Measurements from ENCODE around the gene TEX264. TPM values are rescaled to one million over a fixed set of nuclear protein-coding genes. Genes with fewer than 3 reads are reported as not detected.

Gene TEX264
- total RNA-seq, 1 experiment from 2014 or later = 36.4 TPM

- H3K27me3 ChIP-seq (replicated peaks) = no peaks in the 10 kb centered on the region
- H3K27ac ChIP-seq = no peak overlapping the region
- H3K36me3 ChIP-seq = no peaks in the 10 kb centered on the region
- H3K9me3 ChIP-seq (replicated peaks) = no peaks in the 10 kb centered on the region
- peaks cover 4% of the 10 kb centered on the region; the same call in 1 of the 2 replicates for H3K4me1 ChIP-seq (replicated peaks)
- DNase-seq (ENCODE audit: low read depth in 1 of 2, low spot score in 2 of 2) = no peak
- no peak overlapping the region for H3K4me3 ChIP-seq
Measured at GRCh38 chr3:51708216-51708845, 37.3 kb downstream of the TEX264 start.

DNA sequence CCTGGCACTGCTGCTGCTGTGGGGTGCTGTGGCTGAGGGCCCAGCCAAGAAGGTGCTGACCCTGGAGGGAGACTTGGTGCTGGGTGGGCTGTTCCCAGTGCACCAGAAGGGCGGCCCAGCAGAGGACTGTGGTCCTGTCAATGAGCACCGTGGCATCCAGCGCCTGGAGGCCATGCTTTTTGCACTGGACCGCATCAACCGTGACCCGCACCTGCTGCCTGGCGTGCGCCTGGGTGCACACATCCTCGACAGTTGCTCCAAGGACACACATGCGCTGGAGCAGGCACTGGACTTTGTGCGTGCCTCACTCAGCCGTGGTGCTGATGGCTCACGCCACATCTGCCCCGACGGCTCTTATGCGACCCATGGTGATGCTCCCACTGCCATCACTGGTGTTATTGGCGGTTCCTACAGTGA, 38.0 kb downstream of the TEX264 start:
- H3K36me3 ChIP-seq = no peaks in the 10 kb centered on the region
- H3K27me3 ChIP-seq (replicated peaks) = no peaks in the 10 kb centered on the region
- H3K4me1 ChIP-seq (replicated peaks) = peaks cover 4% of the 10 kb centered on the region; the same call in 1 of the 2 replicates
- H3K9me3 ChIP-seq (replicated peaks) = no peaks in the 10 kb centered on the region
- peak in 1 of 2 experiments; percentile 30 for DNase-seq (ENCODE audit: low read depth in 1 of 2, low spot score in 2 of 2)
- no peak overlapping the region for H3K27ac ChIP-seq
- H3K4me3 ChIP-seq = no peak overlapping the region

- Histone ChIP-seq H3K4me3 (no peak overlapping the region), H3K27ac (no peak overlapping the region), H3K27me3 (replicated peaks) (no peaks in the 10 kb centered on the region), H3K36me3 (no peaks in the 10 kb centered on the region), H3K9me3 (replicated peaks) (no peaks in the 10 kb centered on the region), H3K4me1 (replicated peaks) (peaks cover 4% of the 10 kb centered on the region; the same call in 1 of the 2 replicates)
- peak in 1 of 2 experiments; percentile 23 for DNase-seq (ENCODE audit: low read depth in 1 of 2, low spot score in 2 of 2)
Measured at GRCh38 chr3:51709675-51710074, 38.6 kb downstream of the TEX264 start.

GRCh38 chr3:51710631-51711351, 39.7 kb downstream of the TEX264 start:
- H3K27me3 ChIP-seq (replicated peaks) = no peaks in the 10 kb centered on the region
- no peak overlapping the region for H3K27ac ChIP-seq
- no peaks in the 10 kb centered on the region for H3K36me3 ChIP-seq
- H3K4me1 ChIP-seq (replicated peaks) = peaks cover 4% of the 10 kb centered on the region; the same call in 1 of the 2 replicates
- no peaks in the 10 kb centered on the region for H3K9me3 ChIP-seq (replicated peaks)
- DNase-seq (ENCODE audit: low read depth in 1 of 2, low spot score in 2 of 2) = peak in 1 of 2 experiments; percentile 31
- H3K4me3 ChIP-seq = no peak overlapping the region

- no peak overlapping the region for H3K27ac ChIP-seq
Measured at GRCh38 chr3:51711352-51712037, 40.4 kb downstream of the TEX264 start.

DNA sequence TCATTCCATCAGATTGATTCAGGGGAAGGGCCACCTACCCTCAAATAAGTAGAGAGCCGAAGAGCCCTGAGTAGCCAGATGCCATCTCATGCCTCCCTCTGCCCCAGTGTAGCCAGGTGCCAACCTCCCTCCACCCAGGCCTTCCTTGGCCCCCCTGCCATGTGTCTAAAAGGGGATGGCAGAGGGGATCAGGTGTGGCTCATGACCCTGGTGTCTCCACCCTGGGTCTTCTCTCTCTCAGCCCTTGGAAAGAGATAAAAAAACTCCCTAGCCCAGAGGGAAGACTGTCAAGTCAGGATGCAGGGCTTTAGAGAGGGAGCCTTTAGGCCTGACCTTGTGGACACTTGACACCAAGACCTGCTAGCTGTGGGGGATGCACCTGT, 41.0 kb downstream of the TEX264 start:
- Histone ChIP-seq H3K9me3 (replicated peaks) (no peaks in the 10 kb centered on the region), H3K27ac (no peak overlapping the region), H3K4me3 (no peak overlapping the region)

More at GRCh38 chr3:51711352-51712037, 40.4 kb downstream of the TEX264 start:
- Histone ChIP-seq H3K36me3 (no peaks in the 10 kb centered on the region), H3K9me3 (replicated peaks) (no peaks in the 10 kb centered on the region), H3K4me1 (replicated peaks) (peaks cover 4% of the 10 kb centered on the region; the same call in 1 of the 2 replicates), H3K27me3 (replicated peaks) (no peaks in the 10 kb centered on the region), H3K4me3 (no peak overlapping the region)
- no peak for DNase-seq (ENCODE audit: low read depth in 1 of 2, low spot score in 2 of 2)

GRCh38 chr3:51712511-51712931, 41.5 kb downstream of the TEX264 start:
- no peaks in the 10 kb centered on the region for H3K9me3 ChIP-seq (replicated peaks)
- no peaks in the 10 kb centered on the region for H3K4me1 ChIP-seq (replicated peaks)
- DNase-seq (ENCODE audit: low read depth in 1 of 2, low spot score in 2 of 2) = peak in 1 of 2 experiments; percentile 32
- H3K27ac ChIP-seq = no peak overlapping the region
- H3K36me3 ChIP-seq = no peaks in the 10 kb centered on the region
- H3K27me3 ChIP-seq (replicated peaks) = no peaks in the 10 kb centered on the region
- no peak overlapping the region for H3K4me3 ChIP-seq

More for the DNA sequence above, 41.0 kb downstream of the TEX264 start:
- no peaks in the 10 kb centered on the region for H3K36me3 ChIP-seq
- no peak for DNase-seq (ENCODE audit: low read depth in 1 of 2, low spot score in 2 of 2)
- H3K4me1 ChIP-seq (replicated peaks) = peaks cover 3% of the 10 kb centered on the region; the same call in 1 of the 2 replicates
- H3K27me3 ChIP-seq (replicated peaks) = no peaks in the 10 kb centered on the region

DNA sequence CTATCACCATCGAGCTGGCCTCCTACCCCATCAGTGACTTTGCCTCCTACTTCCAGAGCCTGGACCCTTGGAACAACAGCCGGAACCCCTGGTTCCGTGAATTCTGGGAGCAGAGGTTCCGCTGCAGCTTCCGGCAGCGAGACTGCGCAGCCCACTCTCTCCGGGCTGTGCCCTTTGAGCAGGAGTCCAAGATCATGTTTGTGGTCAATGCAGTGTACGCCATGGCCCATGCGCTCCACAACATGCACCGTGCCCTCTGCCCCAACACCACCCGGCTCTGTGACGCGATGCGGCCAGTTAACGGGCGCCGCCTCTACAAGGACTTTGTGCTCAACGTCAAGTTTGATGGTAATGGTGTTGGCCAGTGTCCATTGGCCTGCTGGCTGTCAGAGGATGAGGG, 41.9 kb downstream of the TEX264 start:
- DNase-seq (ENCODE audit: low read depth in 1 of 2, low spot score in 2 of 2) = peak in 1 of 2 experiments; percentile 19
- no peaks in the 10 kb centered on the region for H3K36me3 ChIP-seq
- H3K27me3 ChIP-seq (replicated peaks) = no peaks in the 10 kb centered on the region
- H3K4me3 ChIP-seq = no peak overlapping the region
- H3K4me1 ChIP-seq (replicated peaks) = no peaks in the 10 kb centered on the region
- H3K9me3 ChIP-seq (replicated peaks) = no peaks in the 10 kb centered on the region
- no peak overlapping the region for H3K27ac ChIP-seq

DNA sequence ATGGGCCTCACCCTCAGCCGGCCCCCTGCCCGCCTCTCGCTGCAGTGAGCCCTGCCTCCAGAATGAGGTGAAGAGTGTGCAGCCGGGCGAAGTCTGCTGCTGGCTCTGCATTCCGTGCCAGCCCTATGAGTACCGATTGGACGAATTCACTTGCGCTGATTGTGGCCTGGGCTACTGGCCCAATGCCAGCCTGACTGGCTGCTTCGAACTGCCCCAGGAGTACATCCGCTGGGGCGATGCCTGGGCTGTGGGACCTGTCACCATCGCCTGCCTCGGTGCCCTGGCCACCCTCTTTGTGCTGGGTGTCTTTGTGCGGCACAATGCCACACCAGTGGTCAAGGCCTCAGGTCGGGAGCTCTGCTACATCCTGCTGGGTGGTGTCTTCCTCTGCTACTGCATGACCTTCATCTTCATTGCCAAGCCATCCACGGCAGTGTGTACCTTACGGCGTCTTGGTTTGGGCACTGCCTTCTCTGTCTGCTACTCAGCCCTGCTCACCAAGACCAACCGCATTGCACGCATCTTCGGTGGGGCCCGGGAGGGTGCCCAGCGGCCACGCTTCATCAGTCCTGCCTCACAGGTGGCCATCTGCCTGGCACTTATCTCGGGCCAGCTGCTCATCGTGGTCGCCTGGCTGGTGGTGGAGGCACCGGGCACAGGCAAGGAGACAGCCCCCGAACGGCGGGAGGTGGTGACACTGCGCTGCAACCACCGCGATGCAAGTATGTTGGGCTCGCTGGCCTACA, 44.4 kb downstream of the TEX264 start:
- Histone ChIP-seq H3K36me3 (no peaks in the 10 kb centered on the region), H3K27ac (no peak overlapping the region)

GRCh38 chr3:51715977-51716294, 44.9 kb downstream of the TEX264 start:
- H3K9me3 ChIP-seq (replicated peaks) = no peaks in the 10 kb centered on the region
- no peaks in the 10 kb centered on the region for H3K27me3 ChIP-seq (replicated peaks)
- H3K4me3 ChIP-seq = no peak overlapping the region
- H3K36me3 ChIP-seq = no peaks in the 10 kb centered on the region
- no peak overlapping the region for H3K27ac ChIP-seq
- no peaks in the 10 kb centered on the region for H3K4me1 ChIP-seq (replicated peaks)
- no peak for DNase-seq (ENCODE audit: low read depth in 1 of 2, low spot score in 2 of 2)

More for the DNA sequence above, 44.4 kb downstream of the TEX264 start:
- H3K4me3 ChIP-seq = no peak overlapping the region
- H3K4me1 ChIP-seq (replicated peaks) = no peaks in the 10 kb centered on the region
- H3K27me3 ChIP-seq (replicated peaks) = no peaks in the 10 kb centered on the region
- DNase-seq (ENCODE audit: low read depth in 1 of 2, low spot score in 2 of 2) = no peak
- H3K9me3 ChIP-seq (replicated peaks) = no peaks in the 10 kb centered on the region

GRCh38 chr3:51716805-51717204, 45.8 kb downstream of the TEX264 start:
- Histone ChIP-seq H3K4me3 (no peak overlapping the region), H3K27me3 (replicated peaks) (no peaks in the 10 kb centered on the region), H3K36me3 (no peaks in the 10 kb centered on the region), H3K4me1 (replicated peaks) (no peaks in the 10 kb centered on the region), H3K9me3 (replicated peaks) (no peaks in the 10 kb centered on the region), H3K27ac (no peak overlapping the region)
- no peak for DNase-seq (ENCODE audit: low read depth in 1 of 2, low spot score in 2 of 2)

- H3K36me3 ChIP-seq = no peaks in the 10 kb centered on the region
- no peaks in the 10 kb centered on the region for H3K9me3 ChIP-seq (replicated peaks)
- no peaks in the 10 kb centered on the region for H3K4me1 ChIP-seq (replicated peaks)
- no peak overlapping the region for H3K4me3 ChIP-seq
- no peak for DNase-seq (ENCODE audit: low read depth in 1 of 2, low spot score in 2 of 2)
- H3K27ac ChIP-seq = no peak overlapping the region
- H3K27me3 ChIP-seq (replicated peaks) = no peaks in the 10 kb centered on the region
Measured at GRCh38 chr3:51717446-51717845, 46.4 kb downstream of the TEX264 start.

DNA sequence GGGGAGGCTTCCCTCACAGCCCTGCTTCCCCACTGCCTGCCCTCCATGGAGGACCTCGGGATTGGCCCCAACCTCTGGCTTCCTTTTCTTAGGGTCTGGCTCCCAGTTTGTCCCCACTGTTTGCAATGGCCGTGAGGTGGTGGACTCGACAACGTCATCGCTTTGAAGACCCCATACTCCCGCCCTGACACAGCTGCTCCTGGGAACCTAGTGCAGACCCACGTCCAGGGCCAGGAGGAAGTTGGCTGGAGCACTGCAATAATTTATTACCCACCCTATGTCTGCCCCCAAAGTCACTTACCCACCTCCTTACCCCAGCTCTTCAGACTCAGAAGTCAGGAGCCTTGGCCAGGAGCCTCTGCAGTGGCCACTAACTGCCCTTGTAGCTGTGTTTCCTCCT, 46.9 kb downstream of the TEX264 start:
- no peaks in the 10 kb centered on the region for H3K36me3 ChIP-seq
- DNase-seq (ENCODE audit: low read depth in 1 of 2, low spot score in 2 of 2) = no peak
- H3K27me3 ChIP-seq (replicated peaks) = no peaks in the 10 kb centered on the region
- no peaks in the 10 kb centered on the region for H3K4me1 ChIP-seq (replicated peaks)
- H3K4me3 ChIP-seq = no peak overlapping the region
- H3K27ac ChIP-seq = no peak overlapping the region
- no peaks in the 10 kb centered on the region for H3K9me3 ChIP-seq (replicated peaks)
